NCI-H524 treated with DMSO at 0.1 percent for 48 hours (cell line): ENCODE measurements around the gene GALNT12.
A peak's percentile ranks its signal among the peaks of the same experiment; 100 is the strongest.

Experiments
- DNase-seq: peaks from one replicate; lab custom pipeline; 2025; lab: John Stamatoyannopoulos, UW

GALNT12 gene

DNA sequence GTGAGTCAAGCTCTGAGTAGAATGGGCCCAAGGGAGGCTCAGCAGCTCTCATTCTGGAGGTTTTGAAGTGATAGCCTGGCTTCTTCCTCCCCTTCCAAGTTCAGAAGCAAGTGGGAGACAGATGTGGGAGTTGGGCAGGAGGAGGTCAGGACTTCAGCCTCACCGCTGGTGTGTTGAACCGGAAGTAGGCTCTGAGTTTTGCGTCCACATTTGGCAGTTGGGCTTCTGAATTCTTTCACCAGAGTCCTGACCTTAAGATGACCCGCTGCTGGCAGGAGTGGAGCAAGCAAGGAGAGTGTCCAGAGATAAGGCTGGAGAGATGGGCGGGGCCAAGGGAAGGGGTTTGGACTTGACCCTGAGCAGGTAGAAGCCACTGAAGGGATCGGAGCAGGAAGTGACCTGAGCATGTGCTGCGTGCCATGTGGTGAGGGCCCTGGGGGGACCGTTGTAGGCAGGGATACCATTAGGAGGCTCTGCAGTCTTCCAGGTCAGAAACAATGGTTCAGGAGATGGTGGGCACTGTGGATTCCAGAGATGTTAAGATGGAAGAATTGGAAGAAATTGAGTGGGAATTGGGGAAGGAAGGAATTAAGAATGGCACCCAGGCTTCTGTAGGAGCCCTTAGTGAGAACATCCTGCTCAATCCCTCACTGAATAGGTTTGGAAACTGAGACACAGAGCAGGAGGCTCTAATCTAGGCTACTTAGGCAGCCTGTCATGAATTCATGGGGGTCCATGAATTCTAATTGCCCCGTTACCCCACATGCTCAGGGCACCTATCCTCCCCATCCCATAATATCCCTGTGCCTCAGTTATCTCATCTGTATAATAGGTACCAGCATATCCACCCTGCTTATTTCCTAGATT, 25.9 kb downstream of the GALNT12 start:
- no peak for DNase-seq

DNA sequence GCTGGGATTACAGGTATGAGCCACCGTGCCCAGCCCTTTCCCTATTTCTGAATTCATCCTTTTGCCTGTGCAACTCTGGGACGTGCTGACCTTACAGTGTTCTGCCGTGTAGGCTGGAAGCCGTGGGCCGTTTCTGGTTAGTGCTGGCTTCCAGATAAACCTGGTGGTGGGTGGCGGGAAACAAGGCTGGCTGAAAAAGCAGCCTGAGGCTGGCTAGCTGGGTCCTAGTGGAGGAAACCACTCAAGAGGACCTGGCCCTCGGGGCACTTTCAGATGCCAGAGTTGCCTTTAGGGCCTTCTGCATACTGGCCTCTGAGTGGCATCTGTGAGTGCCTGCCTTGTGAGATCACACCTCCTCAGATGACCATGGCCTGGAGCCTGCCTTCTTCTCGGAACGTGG, 26.9 kb downstream of the GALNT12 start:
- DNase-seq: no peak

DNA sequence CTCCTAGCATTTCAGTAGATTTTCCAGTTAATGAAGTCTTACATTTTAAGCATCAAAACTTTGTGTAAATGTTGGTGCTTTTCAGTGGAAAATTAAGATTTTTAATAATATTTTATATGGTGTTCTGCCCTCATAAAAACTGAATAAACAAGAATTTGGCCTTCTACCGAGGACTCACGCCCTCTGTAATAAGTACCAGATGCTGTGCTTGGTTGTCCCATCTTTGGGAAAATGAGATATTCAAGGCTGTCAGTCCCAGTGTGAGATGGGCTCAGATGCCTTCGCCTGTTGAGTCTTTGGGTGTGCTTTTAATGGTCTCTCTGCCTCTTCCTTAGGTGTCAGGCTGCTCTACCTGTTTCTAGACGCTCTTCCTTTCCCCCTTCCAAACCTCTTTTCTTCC, 28.7 kb downstream of the GALNT12 start:
- DNase-seq: no peak

DNA sequence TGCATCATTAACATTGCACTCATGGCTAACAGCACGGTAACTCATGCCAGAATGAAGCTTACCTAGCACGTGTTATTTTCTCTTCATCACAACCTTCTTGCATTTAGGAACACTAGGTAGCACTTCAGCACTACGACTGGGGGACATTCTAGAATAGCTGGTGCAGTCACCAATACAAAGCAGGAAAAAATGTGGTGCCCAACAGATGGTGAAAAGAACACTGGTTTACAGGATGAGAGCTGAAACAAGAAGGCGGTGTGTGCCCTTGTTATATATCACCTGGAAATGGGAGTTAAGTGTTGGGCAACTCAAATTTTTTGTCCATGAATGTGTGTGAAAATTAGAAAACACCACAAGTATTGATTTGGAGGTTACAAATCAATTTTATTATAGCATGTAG, 30.0 kb downstream of the GALNT12 start:
- DNase-seq: no peak

DNA sequence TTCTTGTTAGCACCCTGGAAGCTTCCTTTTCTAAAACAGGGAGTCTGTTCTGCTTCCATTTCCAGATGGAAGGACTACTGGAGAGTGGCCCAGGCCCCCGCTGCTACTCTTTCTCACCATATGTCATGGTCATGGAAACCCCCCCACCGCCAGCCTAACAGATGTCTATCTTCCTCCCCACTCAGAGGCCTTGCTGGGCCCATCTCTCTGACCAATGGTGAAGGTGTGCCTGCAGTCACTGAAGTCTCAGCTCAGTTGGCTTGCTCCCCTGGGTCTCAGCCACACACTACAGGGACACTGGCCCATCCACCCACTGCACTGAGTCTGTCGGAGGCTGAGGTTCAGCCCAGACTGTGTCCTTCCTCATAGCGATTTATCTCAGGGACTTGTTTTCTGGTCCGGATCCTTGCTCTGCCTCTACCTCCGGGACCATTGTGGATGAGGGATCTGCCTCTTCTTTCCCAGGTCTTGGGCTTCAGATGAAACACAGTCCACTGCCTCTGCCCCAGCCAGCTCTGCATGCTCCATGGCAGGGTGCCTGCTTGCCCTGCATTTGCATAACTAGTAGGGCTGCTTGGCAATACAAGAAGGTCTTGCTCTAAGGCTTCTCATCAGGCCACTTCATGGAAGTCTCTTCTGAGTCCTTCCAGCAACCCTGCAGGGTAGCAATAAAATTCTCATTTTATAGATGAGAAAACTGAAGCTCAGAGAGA, 30.8 kb downstream of the GALNT12 start:
- no peak for DNase-seq

DNA sequence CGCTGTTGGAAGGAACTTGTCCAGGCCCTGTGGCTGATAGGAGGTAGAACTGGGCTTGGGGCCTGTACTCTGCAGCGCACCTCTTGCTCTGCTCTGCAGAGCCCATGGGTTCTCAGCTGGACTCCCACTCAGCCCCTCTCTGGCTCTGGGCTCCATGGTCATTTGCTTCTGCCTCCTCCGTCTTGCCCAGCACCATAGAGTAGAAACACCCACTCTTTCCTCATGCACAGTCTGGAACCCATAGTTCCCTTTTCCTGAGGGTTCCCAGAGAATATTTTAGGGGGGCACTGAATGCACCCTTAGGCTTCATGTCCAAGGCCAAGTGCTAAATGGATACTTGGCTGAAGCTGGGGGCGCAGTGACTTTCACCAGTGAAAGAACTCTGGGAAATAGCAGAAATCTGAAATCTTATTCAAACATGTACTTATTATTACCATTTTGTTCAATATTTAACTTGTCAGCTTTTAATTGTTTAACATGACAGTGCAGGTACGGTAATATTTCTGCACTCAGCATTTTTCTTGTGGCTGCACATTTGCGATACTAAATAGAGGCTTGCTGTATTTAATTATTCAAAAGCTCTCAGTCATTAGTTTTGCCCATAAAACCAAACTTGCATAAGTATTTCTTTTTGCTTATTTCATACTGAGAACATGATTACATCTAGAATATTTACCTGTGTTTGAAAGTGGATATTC, 31.5 kb downstream of the GALNT12 start:
- no peak for DNase-seq

DNA sequence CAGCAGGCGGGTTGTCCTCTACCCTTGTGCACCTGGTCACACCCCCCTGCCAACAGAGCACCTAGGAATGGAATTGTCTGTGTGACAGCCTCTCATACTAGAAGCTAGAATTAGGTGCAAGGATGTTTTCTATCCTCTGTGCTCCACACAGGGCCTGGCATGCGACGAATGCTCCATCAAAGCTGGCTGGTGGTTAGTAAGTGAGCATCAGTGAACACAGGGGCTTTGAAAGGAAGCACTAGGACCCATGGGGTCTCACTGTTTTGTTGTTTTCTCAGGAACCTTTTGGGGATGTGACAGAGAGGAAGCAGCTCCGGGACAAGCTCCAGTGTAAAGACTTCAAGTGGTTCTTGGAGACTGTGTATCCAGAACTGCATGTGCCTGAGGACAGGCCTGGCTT, 32.3 kb downstream of the GALNT12 start:
- DNase-seq: no peak

DNA sequence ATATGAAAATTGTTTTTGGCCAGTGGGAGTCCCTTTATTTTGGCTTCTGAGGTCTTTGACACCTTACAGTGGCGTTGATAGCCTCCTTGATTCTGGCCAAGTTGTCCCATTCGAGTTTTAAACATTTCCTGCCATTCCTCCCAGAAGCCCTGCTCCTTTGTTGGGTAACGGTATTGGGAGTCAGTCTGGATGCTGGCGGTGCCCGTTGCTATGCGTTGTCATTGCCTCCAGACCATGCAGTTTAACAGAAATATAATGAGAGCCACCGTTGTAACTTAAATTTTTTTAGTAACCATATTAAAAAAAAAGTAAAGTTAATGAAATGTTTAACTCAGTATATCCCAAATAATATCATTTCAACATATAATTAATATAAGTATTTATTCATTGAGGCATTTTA, 35.0 kb downstream of the GALNT12 start:
- DNase-seq: no peak

DNA sequence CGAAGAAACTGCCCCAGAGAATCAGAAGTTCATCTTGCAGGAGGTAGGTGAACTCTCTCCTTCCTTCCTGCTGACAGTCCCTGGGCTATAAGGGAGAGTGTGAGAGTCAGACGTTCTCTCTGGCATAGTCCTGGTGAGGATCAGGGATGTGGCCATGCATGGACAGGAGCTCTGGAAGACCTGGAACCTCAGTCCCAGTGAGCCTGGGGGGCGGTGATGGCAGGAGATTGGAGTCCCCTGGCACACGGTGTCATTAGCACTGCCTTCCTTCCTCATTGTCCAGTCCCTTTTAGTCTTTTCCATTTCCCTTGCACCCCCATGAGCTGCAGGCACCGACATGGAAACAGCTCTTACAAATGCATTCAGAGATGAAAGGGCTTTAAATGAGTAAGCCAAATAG, 38.6 kb downstream of the GALNT12 start:
- DNase-seq: no peak

DNA sequence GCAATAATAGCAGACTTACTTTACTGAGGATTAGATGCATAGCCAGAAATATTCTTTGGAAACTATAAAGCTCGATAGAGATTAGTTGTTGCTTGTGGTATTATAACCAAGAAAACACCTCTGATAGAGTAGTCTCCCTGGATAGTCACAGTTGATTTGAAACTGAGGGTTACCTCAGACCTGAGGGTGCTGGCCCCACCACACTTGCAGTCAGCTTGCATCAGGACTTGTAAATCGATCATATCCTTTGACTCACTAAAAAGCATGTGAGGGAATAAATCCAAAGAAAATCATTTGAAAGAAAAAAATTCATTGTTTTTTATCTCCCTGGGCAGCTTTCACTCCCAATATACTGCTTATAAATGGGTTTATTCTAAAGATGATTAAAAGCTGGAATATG, 39.4 kb downstream of the GALNT12 start:
- no peak for DNase-seq

DNA sequence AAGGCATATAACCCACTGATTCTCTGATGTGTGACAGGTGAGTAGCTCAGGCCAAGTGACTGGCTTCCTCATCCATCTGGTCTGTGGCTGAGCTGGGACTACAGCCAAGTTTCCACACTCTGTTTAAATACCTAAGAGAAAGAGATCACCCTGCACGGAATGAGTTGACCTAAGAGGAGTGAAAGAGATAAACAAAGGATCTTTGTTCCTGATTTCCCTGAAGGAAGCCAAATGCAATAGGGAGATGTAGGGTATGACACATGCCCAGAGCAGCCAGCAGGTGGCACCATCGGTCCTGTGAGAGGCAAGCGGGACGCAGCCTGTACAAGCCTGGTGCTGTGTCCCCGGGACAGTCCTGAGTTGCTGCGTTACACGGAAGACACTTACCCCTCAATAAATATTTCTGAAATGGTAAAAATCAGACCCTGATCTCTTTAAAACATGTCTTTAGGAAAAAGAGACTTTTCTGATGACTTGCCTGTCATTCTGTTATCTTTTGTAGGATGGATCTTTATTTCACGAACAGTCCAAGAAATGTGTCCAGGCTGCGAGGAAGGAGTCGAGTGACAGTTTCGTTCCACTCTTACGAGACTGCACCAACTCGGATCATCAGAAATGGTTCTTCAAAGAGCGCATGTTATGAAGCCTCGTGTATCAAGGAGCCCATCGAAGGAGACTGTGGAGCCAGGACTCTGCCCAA, 41.1 kb downstream of the GALNT12 start:
- DNase-seq: peak; percentile 34

DNA sequence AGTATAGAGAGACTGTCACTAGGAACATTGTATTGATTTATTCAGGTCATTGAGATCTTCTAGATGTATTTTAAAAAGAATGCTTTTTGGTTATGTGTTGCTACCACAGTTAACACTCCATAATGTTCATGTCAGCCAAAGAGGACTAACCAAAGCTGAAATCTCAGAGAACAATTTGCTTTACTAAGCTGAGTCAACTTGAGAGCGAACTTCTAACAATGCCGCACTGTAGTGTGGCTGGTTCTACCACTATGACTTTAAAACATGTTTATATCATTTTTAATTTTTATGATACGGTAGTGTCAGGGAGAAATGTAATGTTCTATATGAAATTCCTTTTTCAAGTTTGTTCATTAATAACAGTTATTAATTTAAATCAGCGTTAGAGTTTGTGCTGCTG, 42.1 kb downstream of the GALNT12 start:
- no peak for DNase-seq

DNA sequence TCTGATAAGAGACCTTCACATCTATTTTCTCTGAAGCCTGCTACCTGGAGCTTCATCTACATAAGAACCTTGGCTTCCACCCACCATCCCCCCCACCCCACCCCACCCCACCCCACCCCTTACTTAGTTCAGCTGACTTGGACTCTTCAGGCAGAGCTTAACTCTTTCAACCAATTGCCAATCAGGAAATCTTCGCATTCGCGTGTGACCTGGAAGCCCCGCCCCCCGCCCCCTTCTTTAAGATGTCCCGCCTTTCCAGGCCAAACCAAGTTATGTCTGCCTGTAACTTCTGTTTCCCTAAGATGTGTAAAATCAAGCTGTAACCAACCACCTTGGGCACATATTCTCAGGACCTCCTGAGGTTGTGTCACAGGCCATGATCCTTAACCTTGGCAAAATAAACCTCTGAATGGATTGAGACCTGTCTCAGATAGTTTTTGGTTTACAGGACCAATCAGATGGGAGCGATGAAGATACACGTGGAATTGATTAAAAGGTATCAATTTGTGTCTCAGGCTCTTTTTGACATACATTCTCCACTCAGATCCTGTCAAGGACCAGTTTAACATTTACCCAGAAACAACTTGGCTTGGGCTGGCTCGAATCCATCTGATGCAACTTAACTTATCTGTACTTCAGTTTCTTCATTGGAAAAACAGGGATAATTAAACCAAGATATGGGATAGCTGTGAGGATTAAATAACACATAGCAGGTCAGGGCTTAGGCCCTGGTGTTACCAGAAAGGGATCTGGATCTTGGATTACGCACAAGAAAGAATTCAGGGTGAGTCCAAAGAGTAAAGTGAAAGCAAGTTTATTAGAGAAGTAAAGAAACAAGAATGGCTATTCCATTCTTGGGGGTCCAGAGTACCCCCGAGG, 43.6 kb downstream of the GALNT12 start:
- no peak for DNase-seq

DNA sequence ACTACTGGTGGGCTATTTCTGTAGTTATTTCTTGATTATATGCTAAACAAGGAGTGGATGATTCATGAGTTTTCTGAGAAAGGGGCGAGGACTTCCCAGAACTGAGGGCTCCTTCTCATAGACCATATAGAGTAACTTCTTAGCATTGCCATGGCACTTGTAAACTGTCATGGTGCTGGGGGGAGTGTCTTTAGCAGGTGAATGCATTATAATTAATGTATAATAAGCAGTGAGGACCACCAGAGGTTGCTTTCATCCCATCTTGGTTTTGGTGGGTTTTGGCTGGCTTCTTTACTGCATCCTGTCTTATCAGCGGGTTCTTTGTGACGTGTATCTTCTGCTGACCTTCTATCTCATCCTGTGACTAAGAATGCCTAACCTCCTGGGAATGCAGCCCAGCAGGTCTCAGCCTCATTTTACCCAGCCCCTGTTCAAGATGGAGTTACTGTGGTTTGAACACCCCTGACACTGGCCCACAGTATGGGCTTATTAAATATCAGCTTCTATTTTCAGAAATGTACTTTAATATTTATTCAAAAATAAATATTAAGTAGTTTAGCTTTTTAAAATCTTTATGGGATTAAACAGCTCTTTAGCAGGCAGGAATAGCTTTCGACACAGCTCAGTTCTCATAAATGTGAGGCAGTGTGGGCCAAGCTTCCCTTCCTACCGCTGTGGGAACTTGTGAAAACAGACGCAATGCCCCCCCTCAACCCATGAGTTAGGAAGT, 44.4 kb downstream of the GALNT12 start:
- DNase-seq: no peak

DNA sequence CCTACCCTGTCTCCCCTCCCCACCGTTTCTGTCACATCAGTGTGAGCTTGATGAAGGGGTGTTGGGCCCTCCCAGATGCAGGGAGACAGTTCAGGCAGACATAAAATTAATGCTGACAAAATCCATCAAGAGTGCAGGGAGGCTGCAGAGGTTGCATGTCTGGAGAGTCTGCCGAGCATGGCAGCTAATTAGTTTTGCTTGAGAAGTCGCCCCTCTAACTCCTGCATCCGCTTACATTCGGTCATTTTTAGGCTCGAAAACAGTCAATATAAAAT, 44.9 kb downstream of the GALNT12 start:
- DNase-seq: no peak

DNA sequence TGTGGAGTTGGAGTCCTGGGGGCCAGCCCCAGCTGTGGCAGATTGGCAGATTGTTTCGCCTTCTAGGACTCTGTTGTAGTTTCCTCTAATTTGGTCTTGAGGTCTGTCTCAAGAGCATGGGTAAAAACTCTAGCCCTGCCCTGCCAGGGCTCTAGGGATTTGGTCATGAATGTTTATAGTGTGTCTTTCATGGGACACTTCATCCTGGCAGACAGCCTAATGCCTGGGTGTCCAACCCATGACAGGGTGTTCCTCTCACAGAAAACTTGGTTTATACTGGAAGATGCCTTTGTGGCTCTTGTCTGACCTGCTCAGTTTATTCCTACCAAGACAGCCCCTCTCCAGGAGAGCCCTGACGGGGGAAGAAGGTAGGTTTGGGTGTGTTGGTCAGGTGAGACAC, 45.5 kb downstream of the GALNT12 start:
- DNase-seq: no peak

DNA sequence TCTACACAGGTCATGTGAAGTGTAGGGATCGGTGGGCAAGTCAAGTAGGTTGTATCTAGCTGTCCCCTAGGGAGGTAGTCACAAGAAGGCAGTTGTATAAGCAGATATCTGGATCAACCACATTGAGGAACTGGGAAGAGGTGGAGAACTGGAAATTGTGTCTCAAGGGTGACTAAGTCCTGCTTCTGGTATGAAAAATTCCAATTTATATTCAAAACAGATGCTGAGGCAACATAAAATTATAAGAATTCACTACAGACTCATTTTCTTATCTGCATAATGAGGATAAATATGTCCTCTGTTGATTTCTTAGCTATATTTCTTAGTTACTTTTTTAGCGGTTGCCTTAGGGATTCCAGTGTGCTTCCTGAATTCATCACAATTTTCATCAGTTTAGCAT, 46.8 kb downstream of the GALNT12 start:
- no peak for DNase-seq

DNA sequence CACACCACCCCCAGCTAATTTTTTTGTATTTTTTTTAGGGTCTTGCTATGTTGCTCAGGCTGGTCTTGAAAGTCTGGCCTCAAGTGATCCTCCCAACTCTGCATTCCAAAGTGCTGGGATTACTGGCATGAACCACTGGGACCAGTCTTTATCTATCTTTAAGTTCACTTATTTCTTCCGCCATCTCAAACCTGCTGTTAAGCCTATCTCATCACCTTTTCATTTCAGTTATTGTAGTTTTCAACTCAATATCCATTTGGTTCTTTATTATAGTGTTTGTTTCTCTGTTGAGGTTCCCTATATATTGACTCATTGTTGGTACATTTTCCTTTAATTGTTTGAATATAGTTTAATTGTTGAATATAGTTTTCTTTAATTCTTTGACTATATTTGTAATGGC, 48.1 kb downstream of the GALNT12 start:
- no peak for DNase-seq

DNA sequence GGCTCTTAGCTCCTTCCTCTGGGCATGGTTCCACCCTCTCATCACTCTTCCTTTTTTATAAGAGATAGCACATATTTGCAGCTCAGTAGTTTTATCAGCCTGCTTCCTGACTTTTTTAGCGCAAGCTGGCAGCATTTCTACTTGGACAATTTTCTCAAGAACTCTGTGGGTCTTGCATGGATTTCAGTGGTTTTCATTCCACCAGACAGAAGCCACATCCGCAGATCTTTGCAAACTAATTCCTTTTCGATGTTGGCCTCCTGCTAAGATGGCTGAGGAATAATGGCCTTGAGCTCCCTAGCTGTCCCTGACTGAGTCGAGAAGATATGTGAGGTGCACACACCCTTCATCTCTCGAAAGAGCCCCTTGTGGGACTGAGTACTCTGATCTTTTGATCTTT, 49.5 kb downstream of the GALNT12 start:
- DNase-seq: no peak

DNA sequence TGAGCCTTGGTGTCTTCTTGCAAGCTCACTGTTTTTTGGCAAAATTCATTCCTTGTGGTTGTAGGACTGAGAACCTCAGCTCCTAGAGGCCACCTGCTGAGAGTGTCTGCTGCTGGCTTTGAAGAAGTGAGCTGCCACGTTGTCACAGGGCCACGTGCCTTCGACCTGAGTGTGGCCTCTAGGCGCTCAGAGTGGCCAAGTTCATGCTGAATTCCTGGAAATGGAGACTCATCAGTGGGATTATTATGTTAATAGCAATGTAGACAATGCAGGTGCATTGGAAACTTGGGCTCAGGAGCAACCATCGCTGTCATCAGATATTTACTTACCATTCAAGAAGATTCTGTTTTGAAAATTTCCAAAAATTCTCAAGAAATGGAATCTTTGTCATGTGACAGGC, 52.5 kb downstream of the GALNT12 start:
- DNase-seq: no peak

DNA sequence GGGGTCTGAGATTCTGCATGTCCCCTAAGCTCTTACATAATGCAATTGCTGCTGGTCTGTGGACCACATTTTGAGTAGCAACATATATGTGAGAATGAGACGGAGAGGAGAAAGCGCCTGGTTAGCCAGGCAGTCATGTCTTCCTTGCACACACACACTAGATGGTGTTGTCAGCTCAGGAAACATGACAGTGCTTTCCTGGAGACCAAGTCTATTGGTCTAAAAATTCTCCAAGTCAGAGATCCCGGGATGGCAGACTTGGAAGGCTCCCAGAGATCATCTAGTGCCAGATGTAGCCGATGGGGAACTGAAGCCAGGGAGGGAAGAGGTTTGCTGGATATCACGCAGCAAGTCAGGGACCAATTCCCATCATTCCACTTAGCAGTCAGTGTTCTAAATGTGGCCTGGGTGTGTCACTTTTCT, 53.4 kb downstream of the GALNT12 start:
- DNase-seq: no peak
